Erythroblast (primary cell): ENCODE data around the gene MPST.

ENCODE experiments used
- GATA1 ChIP-seq: IDR thresholded peaks from 2 replicates; pipeline ENCODE4 v1.6.1; 2011; ENCODE audit warnings: low read depth, mild to moderate bottlenecking, control low read depth, low read length, moderate library complexity
- POLR2A ChIP-seq: IDR thresholded peaks from 2 replicates; pipeline ENCODE4 v1.6.1; 2011; ENCODE audit warnings: mild to moderate bottlenecking, low read length

DNA sequence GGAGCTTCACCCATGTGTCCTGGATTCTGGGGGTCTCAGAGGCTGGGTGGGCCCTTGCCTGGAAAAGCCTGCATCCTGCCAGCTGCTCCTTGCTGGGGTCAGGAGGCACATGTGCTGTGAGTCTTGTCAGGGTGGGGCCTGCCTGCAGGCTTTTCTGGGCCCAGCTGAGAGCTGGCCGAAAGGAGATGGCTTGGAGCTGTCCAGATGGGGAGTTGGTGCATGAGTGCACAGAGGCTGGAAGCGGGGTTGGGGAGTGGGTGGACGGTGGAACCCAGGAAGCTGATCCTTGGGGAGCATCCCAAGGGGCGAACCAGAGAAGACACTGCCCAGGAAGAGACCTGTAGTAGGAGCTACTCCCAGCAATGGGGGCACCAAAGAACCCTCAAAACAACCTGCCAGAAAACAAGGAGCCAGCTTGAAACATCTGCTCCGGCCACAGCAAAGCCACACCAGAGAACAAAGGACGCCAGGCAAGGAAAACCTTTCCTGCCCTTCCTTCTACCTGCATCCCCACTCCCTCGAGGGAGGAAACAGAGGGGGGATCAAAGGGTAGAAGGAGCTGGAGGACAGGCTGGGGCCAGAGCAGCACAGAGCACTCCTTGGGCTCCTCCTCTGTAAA is 23.8 kb downstream of the MPST start:
- TF ChIP-seq POLR2A (no peak), GATA1 (no peak)
